ENCODE data around the gene NUP214.
"Not testable (repeated sequence)": the region's sequence is repeated elsewhere in the genome, so short reads cannot be mapped to it uniquely, and the experiment has no call there.

NUP214 gene

GRCh38 chr9:131259916-131260597 is 134.7 kb downstream of the NUP214 start:
- no peak overlapping the region for H4K8ac ChIP-seq (ENCODE audit: low read depth, low read length)
- no peaks in the 10 kb centered on the region for H3K36me3 ChIP-seq (ENCODE audit: control insufficient read depth in 1 of 2, insufficient read depth in 2 of 2, low read length in 2 of 2)
- H3K79me1 ChIP-seq (ENCODE audit: low read length): no peaks in the 10 kb centered on the region
- H2BK12ac ChIP-seq (ENCODE audit: low read length): no peak overlapping the region
- no peaks in the 10 kb centered on the region for H3K27me3 ChIP-seq (ENCODE audit: insufficient read depth, low read length)
- H3K79me2 ChIP-seq (ENCODE audit: control insufficient read depth, insufficient read depth, low read length, poor library complexity): no peaks in the 10 kb centered on the region
- H3K9me3 ChIP-seq (ENCODE audit: insufficient read depth, low read depth, low read length): no peaks in the 10 kb centered on the region
- no peak overlapping the region for H2BK120ac ChIP-seq (ENCODE audit: insufficient read depth, low read length, poor library complexity)
- no peak overlapping the region for H3K4me3 ChIP-seq (ENCODE audit: low read depth, low read length)
- H2AFZ ChIP-seq (ENCODE audit: insufficient read depth, low read length, poor library complexity): no peak overlapping the region
- H4K91ac ChIP-seq (ENCODE audit: low read depth, low read length): no peak overlapping the region
- DNase-seq: no peak
- peaks cover 0 to 3% of the 10 kb centered on the region in 2 experiments for H3K4me1 ChIP-seq (ENCODE audit: control insufficient read depth in 1 of 2, insufficient read depth in 2 of 2, low read length in 2 of 2)
- H2AK5ac ChIP-seq (ENCODE audit: low read length): no peak overlapping the region
- no peak overlapping the region for H3K18ac ChIP-seq (ENCODE audit: low read length)
- no peak overlapping the region for H2BK5ac ChIP-seq (ENCODE audit: low read depth, low read length, poor library complexity)
- H3K27ac ChIP-seq (ENCODE audit: low read depth, low read length): no peak overlapping the region
- no CpG with 5 or more reads among the region's 20 CpGs for whole genome bisulfite sequencing (ENCODE audit: extremely low coverage, insufficient coverage, insufficient read length)
- no peak overlapping the region for H4K12ac ChIP-seq (ENCODE audit: low read depth, low read length)
- no peak overlapping the region for H3K14ac ChIP-seq (ENCODE audit: low read length)
- no peak overlapping the region for H3K9ac ChIP-seq (ENCODE audit: low read length)
- no peak overlapping the region for H3K23ac ChIP-seq (ENCODE audit: low read length)
- no peak overlapping the region for H3K4me2 ChIP-seq (ENCODE audit: low read length)
- H3K4ac ChIP-seq (ENCODE audit: low read depth, low read length): no peak overlapping the region

- H2AK5ac ChIP-seq (ENCODE audit: low read length): no peak overlapping the region
- no peak overlapping the region for H2BK120ac ChIP-seq (ENCODE audit: insufficient read depth, low read length, poor library complexity)
- no peaks in the 10 kb centered on the region for H3K27me3 ChIP-seq (ENCODE audit: insufficient read depth, low read length)
- no CpG with 5 or more reads among the region's 33 CpGs for WGBS (ENCODE audit: extremely low coverage, insufficient coverage, insufficient read length)
- H3K79me2 ChIP-seq (ENCODE audit: control insufficient read depth, insufficient read depth, low read length, poor library complexity): no peaks in the 10 kb centered on the region
- H3K18ac ChIP-seq (ENCODE audit: low read length): no peak overlapping the region
- H3K36me3 ChIP-seq (ENCODE audit: control insufficient read depth in 1 of 2, insufficient read depth in 2 of 2, low read length in 2 of 2): no peaks in the 10 kb centered on the region
- H3K4me1 ChIP-seq (ENCODE audit: control insufficient read depth in 1 of 2, insufficient read depth in 2 of 2, low read length in 2 of 2): peaks cover 0 to 3% of the 10 kb centered on the region in 2 experiments
- no peak overlapping the region for H2BK5ac ChIP-seq (ENCODE audit: low read depth, low read length, poor library complexity)
- H3K14ac ChIP-seq (ENCODE audit: low read length): no peak overlapping the region
- H2BK12ac ChIP-seq (ENCODE audit: low read length): no peak overlapping the region
- H3K4me3 ChIP-seq (ENCODE audit: low read depth, low read length): no peak overlapping the region
- H3K4me2 ChIP-seq (ENCODE audit: low read length): no peak overlapping the region
- no peak overlapping the region for H4K12ac ChIP-seq (ENCODE audit: low read depth, low read length)
- no peak overlapping the region for H3K27ac ChIP-seq (ENCODE audit: low read depth, low read length)
- H3K79me1 ChIP-seq (ENCODE audit: low read length): no peaks in the 10 kb centered on the region
- no peak overlapping the region for H3K23ac ChIP-seq (ENCODE audit: low read length)
- DNase-seq: no peak
- no peak overlapping the region for H3K4ac ChIP-seq (ENCODE audit: low read depth, low read length)
- no peaks in the 10 kb centered on the region for H3K9me3 ChIP-seq (ENCODE audit: insufficient read depth, low read depth, low read length)
- no peak overlapping the region for H4K8ac ChIP-seq (ENCODE audit: low read depth, low read length)
- no peak overlapping the region for H4K91ac ChIP-seq (ENCODE audit: low read depth, low read length)
- H2AFZ ChIP-seq (ENCODE audit: insufficient read depth, low read length, poor library complexity): no peak overlapping the region
- no peak overlapping the region for H3K9ac ChIP-seq (ENCODE audit: low read length)
These were observed 135.5 kb downstream of the NUP214 start for GRCh38 chr9:131260751-131261452.

GRCh38 chr9:131262327-131263032 is 137.1 kb downstream of the NUP214 start:
- Histone ChIP-seq H3K9ac (ENCODE audit: low read length) (no peak overlapping the region), H3K27ac (ENCODE audit: low read depth, low read length) (no peak overlapping the region), H3K4me2 (ENCODE audit: low read length) (no peak overlapping the region), H2AFZ (ENCODE audit: insufficient read depth, low read length, poor library complexity) (no peak overlapping the region), H2BK5ac (ENCODE audit: low read depth, low read length, poor library complexity) (no peak overlapping the region), H3K79me1 (ENCODE audit: low read length) (no peaks in the 10 kb centered on the region), H2AK5ac (ENCODE audit: low read length) (no peak overlapping the region), H3K14ac (ENCODE audit: low read length) (no peak overlapping the region), H3K4ac (ENCODE audit: low read depth, low read length) (no peak overlapping the region), H3K18ac (ENCODE audit: low read length) (no peak overlapping the region), H3K4me1 (ENCODE audit: control insufficient read depth in 1 of 2, insufficient read depth in 2 of 2, low read length in 2 of 2) (no peaks in the 10 kb centered on the region), H3K23ac (ENCODE audit: low read length) (no peak overlapping the region), H4K8ac (ENCODE audit: low read depth, low read length) (no peak overlapping the region), H4K91ac (ENCODE audit: low read depth, low read length) (no peak overlapping the region), H2BK12ac (ENCODE audit: low read length) (no peak overlapping the region), H3K4me3 (ENCODE audit: low read depth, low read length) (no peak overlapping the region), H3K27me3 (ENCODE audit: insufficient read depth, low read length) (no peaks in the 10 kb centered on the region), H2BK120ac (ENCODE audit: insufficient read depth, low read length, poor library complexity) (no peak overlapping the region), H3K36me3 (ENCODE audit: control insufficient read depth in 1 of 2, insufficient read depth in 2 of 2, low read length in 2 of 2) (no peaks in the 10 kb centered on the region), H4K12ac (ENCODE audit: low read depth, low read length) (no peak overlapping the region), H3K79me2 (ENCODE audit: control insufficient read depth, insufficient read depth, low read length, poor library complexity) (no peaks in the 10 kb centered on the region), H3K9me3 (ENCODE audit: insufficient read depth, low read depth, low read length) (no peaks in the 10 kb centered on the region)
- no CpG with 5 or more reads among the region's 13 CpGs for WGBS (ENCODE audit: extremely low coverage, insufficient coverage, insufficient read length)
- no peak for DNase-seq

GRCh38 chr9:131263033-131263343 is 137.6 kb downstream of the NUP214 start:
- not testable (repeated sequence) for H2BK12ac ChIP-seq (ENCODE audit: low read length); H2BK5ac ChIP-seq (ENCODE audit: low read depth, low read length, poor library complexity); H2BK120ac ChIP-seq (ENCODE audit: insufficient read depth, low read length, poor library complexity); H3K4me3 ChIP-seq (ENCODE audit: low read depth, low read length); H3K27me3 ChIP-seq (ENCODE audit: insufficient read depth, low read length); H3K27ac ChIP-seq (ENCODE audit: low read depth, low read length); H3K14ac ChIP-seq (ENCODE audit: low read length); H2AK5ac ChIP-seq (ENCODE audit: low read length); H3K9me3 ChIP-seq (ENCODE audit: insufficient read depth, low read depth, low read length); H4K91ac ChIP-seq (ENCODE audit: low read depth, low read length); H3K4me2 ChIP-seq (ENCODE audit: low read length); H3K4me1 ChIP-seq (ENCODE audit: control insufficient read depth in 1 of 2, insufficient read depth in 2 of 2, low read length in 2 of 2); H4K8ac ChIP-seq (ENCODE audit: low read depth, low read length); H3K18ac ChIP-seq (ENCODE audit: low read length); DNase-seq; H3K79me2 ChIP-seq (ENCODE audit: control insufficient read depth, insufficient read depth, low read length, poor library complexity); H3K4ac ChIP-seq (ENCODE audit: low read depth, low read length); H2AFZ ChIP-seq (ENCODE audit: insufficient read depth, low read length, poor library complexity); H3K36me3 ChIP-seq (ENCODE audit: control insufficient read depth in 1 of 2, insufficient read depth in 2 of 2, low read length in 2 of 2); H3K79me1 ChIP-seq (ENCODE audit: low read length); H4K12ac ChIP-seq (ENCODE audit: low read depth, low read length); H3K9ac ChIP-seq (ENCODE audit: low read length); H3K23ac ChIP-seq (ENCODE audit: low read length)
- WGBS (ENCODE audit: extremely low coverage, insufficient coverage, insufficient read length): no CpG with 5 or more reads among the region's 5 CpGs
